Stimulated activated CD4-positive, alpha-beta T cell treated with anti-CD3 and anti-CD28 coated beads, Interleukin-12 subunit alpha, Interleukin-12 subunit beta, amount 100 ng/mL, for 48 hours (primary cell): ENCODE results near the gene IL3.
A peak's percentile ranks its signal among the peaks of the same experiment; 100 is the strongest.

Source experiments
- DNase-seq, 3 donors: peaks; one replicate each; pipeline ENCODE4 v3.0.0-alpha.2; 2020; ENCODE audit warnings: low read depth in 2 of 3, low spot score in 1 of 3

IL3 gene

GRCh38 chr5:132056610-132057497 is 3.6 kb upstream of the IL3 start:
- no peak for DNase-seq

GRCh38 chr5:132057498-132058255 is 2.8 kb upstream of the IL3 start:
- DNase-seq = no peak

GRCh38 chr5:132058646-132059042 is 1.8 kb upstream of the IL3 start:
- no peak for DNase-seq

GRCh38 chr5:132059043-132059695 is 1.3 kb upstream of the IL3 start:
- DNase-seq = no peak

GRCh38 chr5:132059696-132060500 is 557 bp upstream of the IL3 start:
- no peak for DNase-seq

- DNase-seq = peak; percentile 70 to 95 (median 81)
Measured at GRCh38 chr5:132063090-132063911, 2.8 kb downstream of the IL3 start.

GRCh38 chr5:132064140-132064539 is 3.7 kb downstream of the IL3 start:
- DNase-seq = no peak

GRCh38 chr5:132064738-132065331 is 4.4 kb downstream of the IL3 start:
- DNase-seq = peak; percentile 73 to 93 (median 79)

GRCh38 chr5:132065351-132065937 is 5.0 kb downstream of the IL3 start:
- DNase-seq = peak in 2 of 3 donors; percentile 60 to 61

GRCh38 chr5:132065951-132066701 is 5.7 kb downstream of the IL3 start:
- no peak for DNase-seq

- no peak for DNase-seq
Measured at GRCh38 chr5:132066871-132067270, 6.4 kb downstream of the IL3 start.

- DNase-seq = no peak
Measured at GRCh38 chr5:132067451-132067850, 7.0 kb downstream of the IL3 start.

GRCh38 chr5:132067941-132068808 is 7.7 kb downstream of the IL3 start:
- DNase-seq = no peak

- DNase-seq = no peak
Measured at GRCh38 chr5:132069561-132069960, 9.1 kb downstream of the IL3 start.

GRCh38 chr5:132069994-132070393 is 9.5 kb downstream of the IL3 start:
- DNase-seq = no peak

- DNase-seq = peak; percentile 46 to 61 (median 56)
Measured at GRCh38 chr5:132070460-132071337, 10.2 kb downstream of the IL3 start.

GRCh38 chr5:132071338-132071707 is 10.9 kb downstream of the IL3 start:
- no peak for DNase-seq
